Left ventricle myocardium inferior (tissue), 1 donor: ENCODE results near the gene SSMEM1. TPM values are rescaled to one million over a fixed set of nuclear protein-coding genes. Genes with fewer than 3 reads are reported as not detected.
"Not testable (repeated sequence)": the region's sequence is repeated elsewhere in the genome, so short reads cannot be mapped to it uniquely, and the experiment has no call there.

Source experiments
- DNase-seq: peaks from one replicate; pipeline ENCODE4 v3.0.0-alpha.2; 2020
- H3K27ac ChIP-seq: fragments of 200-600 bp; replicated peaks from 2 replicates; pipeline ENCODE4 v1.8.0; 2021
- H3K27me3 ChIP-seq: fragments of 200-600 bp; 2 replicates; pipeline ENCODE4 v1.8.0; 2021; ENCODE audit warnings: low read depth
- H3K36me3 ChIP-seq: fragments of 200-600 bp; 2 replicates; pipeline ENCODE4 v1.8.0; 2021
- H3K4me1 ChIP-seq: fragments of 200-600 bp; 2 replicates; pipeline ENCODE4 v1.8.0; 2021
- H3K4me3 ChIP-seq: fragments of 200-600 bp; 2 replicates; pipeline ENCODE4 v1.8.0; 2021; ENCODE audit warnings: mild to moderate bottlenecking, moderate library complexity
- H3K9me3 ChIP-seq: fragments of 200-600 bp; replicated peaks from 2 replicates; pipeline ENCODE4 v1.8.0; 2021
- intact Hi-C: fragments of 100-400 bp; cut with micrococcal nuclease; formaldehyde crosslinking; loops from one replicate; pipeline ENCODE4 v1.11.0; 2022
- total RNA-seq: library from RNA; stranded (reverse); fragmentation: NEBNext Ultra II Directional; extraction: Animal tissue kit (Norgen Biotek cat#: 25700); gene quantifications from one replicate; pipeline ENCODE4 v1.2.1, GENCODE V29; 2021
- TF ChIP-seq, protein P1 (sequence below): fragments of 200-600 bp; IDR thresholded peaks from 2 replicates; pipeline ENCODE4 v1.8.0; 2021; ENCODE audit warnings: antibody characterized with exemption, mild to moderate bottlenecking, borderline replicate concordance
- donor health status: DM: no; HTN: yes; CAD: no; lungs with severe emphysema.

SSMEM1 gene
- total RNA-seq, 1 donor from 2014 or later = not detected

- DNase-seq = no peak
- Histone ChIP-seq H3K27ac (no peak overlapping the region), H3K27me3 (no peaks in the 10 kb centered on the region), H3K9me3 (no peaks in the 10 kb centered on the region), H3K4me3 (no peak overlapping the region), H3K36me3 (peaks cover 78% of the 10 kb centered on the region), H3K4me1 (no peaks in the 10 kb centered on the region)
- intact Hi-C loops = no loop called here
- TF ChIP-seq, protein P1, sequence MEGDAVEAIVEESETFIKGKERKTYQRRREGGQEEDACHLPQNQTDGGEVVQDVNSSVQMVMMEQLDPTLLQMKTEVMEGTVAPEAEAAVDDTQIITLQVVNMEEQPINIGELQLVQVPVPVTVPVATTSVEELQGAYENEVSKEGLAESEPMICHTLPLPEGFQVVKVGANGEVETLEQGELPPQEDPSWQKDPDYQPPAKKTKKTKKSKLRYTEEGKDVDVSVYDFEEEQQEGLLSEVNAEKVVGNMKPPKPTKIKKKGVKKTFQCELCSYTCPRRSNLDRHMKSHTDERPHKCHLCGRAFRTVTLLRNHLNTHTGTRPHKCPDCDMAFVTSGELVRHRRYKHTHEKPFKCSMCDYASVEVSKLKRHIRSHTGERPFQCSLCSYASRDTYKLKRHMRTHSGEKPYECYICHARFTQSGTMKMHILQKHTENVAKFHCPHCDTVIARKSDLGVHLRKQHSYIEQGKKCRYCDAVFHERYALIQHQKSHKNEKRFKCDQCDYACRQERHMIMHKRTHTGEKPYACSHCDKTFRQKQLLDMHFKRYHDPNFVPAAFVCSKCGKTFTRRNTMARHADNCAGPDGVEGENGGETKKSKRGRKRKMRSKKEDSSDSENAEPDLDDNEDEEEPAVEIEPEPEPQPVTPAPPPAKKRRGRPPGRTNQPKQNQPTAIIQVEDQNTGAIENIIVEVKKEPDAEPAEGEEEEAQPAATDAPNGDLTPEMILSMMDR = no peak
Observed at GRCh38 chr7:130178251-130178650, 29.4 kb upstream of the SSMEM1 start.

DNA sequence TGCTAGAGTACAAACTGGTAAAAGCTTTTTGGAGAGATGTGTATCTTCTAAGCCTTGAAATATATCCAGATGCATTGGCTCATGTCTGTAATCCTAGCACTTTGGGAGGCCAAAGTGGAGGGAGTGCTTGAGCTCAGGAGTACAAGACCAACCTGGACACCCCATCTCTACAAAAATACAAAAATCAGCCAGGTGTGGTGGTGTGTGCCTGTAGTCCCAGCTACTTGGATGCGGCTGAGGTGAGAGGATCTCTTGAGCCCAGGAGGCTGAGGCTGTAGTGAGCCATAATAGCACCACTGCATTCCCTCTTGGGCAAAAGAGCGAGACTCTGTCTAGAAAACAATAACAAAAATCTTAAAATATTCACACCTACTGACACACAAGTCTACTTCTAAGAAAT, 28.0 kb upstream of the SSMEM1 start:
- no peak for DNase-seq
- intact Hi-C loops = no loop called here
- no peak overlapping the region for H3K4me3 ChIP-seq
- TF ChIP-seq, protein P1 = no peak
- no peaks in the 10 kb centered on the region for H3K4me1 ChIP-seq
- H3K27me3 ChIP-seq = no peaks in the 10 kb centered on the region
- no peak overlapping the region for H3K27ac ChIP-seq
- H3K9me3 ChIP-seq = no peaks in the 10 kb centered on the region
- peaks cover 77% of the 10 kb centered on the region for H3K36me3 ChIP-seq

DNA sequence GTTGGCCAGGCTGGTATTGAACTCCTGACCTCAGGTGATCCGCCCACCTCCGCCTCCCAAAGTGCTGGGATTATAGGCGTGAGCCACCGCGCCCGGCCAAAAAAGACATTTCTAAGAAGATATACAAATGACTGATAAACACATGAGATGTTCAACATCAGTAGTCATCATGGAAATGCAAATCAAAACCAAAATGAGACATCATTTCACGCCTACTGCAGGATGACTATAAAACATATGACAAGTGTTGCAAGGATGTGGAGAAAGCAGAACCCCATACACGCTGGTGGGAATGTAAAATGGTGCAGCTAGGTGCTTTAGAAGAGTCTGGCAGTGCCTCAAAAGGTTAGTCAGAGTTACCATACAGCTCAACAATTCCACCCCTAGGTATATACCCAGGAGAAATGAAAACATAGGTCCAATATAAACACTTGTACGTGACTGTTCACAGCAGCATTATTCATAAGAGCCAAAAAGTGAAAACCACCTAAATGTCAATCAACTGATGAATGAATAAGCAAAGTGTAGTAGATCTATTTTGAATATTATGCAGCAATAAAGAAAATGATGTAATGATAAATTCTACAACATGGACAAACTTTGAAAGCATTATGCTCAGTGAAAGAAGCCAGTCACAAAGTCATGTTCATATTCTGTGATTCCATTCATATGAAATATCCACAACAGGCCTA, 26.9 kb upstream of the SSMEM1 start:
- no peak for DNase-seq
- Histone ChIP-seq H3K27me3 (no peaks in the 10 kb centered on the region), H3K27ac (no peak overlapping the region), H3K4me3 (no peak overlapping the region), H3K36me3 (peaks cover 75% of the 10 kb centered on the region), H3K4me1 (no peaks in the 10 kb centered on the region), H3K9me3 (no peaks in the 10 kb centered on the region)
- TF ChIP-seq, protein P1 = no peak
- intact Hi-C loops = no loop called here

- H3K4me3 ChIP-seq = no peak overlapping the region
- TF ChIP-seq, protein P1 = no peak
- peaks cover 75% of the 10 kb centered on the region for H3K36me3 ChIP-seq
- intact Hi-C loops = no loop called here
- no peaks in the 10 kb centered on the region for H3K27me3 ChIP-seq
- no peak for DNase-seq
- no peak overlapping the region for H3K27ac ChIP-seq
- H3K9me3 ChIP-seq = no peaks in the 10 kb centered on the region
- H3K4me1 ChIP-seq = no peaks in the 10 kb centered on the region
Observed at GRCh38 chr7:130181263-130181605, 26.4 kb upstream of the SSMEM1 start.

DNA sequence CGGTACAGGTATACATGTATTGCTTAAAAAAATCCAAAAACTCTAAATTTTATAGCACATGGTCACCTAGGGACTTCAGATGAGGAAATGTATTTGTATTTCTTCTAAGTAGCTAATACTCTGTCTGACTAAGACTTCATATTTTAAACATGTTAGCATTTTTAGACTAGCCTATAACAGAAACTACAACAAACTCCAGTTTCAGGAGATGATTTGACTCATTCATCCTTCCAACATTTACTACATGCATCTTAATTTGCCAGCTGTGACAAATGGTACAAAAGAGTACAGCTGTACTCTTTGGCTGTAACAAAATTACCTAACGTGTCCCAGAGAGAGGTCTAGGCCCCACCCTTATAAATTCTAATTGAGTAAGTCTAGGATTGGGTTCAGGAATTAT, 24.7 kb upstream of the SSMEM1 start:
- peaks cover 68% of the 10 kb centered on the region for H3K36me3 ChIP-seq
- H3K9me3 ChIP-seq = no peaks in the 10 kb centered on the region
- H3K27me3 ChIP-seq = no peaks in the 10 kb centered on the region
- TF ChIP-seq, protein P1 = no peak
- intact Hi-C loops = no loop called here
- DNase-seq = no peak
- no peaks in the 10 kb centered on the region for H3K4me1 ChIP-seq
- no peak overlapping the region for H3K4me3 ChIP-seq
- H3K27ac ChIP-seq = no peak overlapping the region

DNA sequence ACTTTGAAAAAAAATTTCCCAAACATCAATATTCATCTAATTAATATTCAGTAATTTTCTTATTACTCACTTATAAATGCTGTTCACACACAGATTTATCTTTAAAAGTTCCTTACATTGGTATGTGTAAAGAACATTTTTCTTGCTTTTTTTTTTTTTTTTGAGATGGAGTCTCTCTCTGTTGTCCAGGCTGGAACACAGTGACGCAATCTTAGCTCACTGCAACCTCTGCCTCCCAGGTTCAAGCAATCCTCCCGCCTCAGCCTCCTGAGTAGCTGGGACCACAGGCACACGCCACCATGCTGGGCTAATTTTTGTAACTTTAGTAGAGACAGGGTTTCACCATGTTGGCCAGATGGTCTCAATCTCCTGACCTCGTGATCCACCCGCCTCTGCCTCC, 23.3 kb upstream of the SSMEM1 start:
- H3K36me3 ChIP-seq = peaks cover 57% of the 10 kb centered on the region

More for the DNA sequence above, 23.3 kb upstream of the SSMEM1 start:
- H3K4me1 ChIP-seq, H3K27ac ChIP-seq, DNase-seq, H3K4me3 ChIP-seq, H3K27me3 ChIP-seq, H3K9me3 ChIP-seq, intact Hi-C loops: not testable (repeated sequence)
